Inferior parietal cortex (tissue), 1 donor: ENCODE data around the gene PRKN.
A peak's percentile ranks its signal among the peaks of the same experiment; 100 is the strongest.

ENCODE experiments used
- DNase-seq: peaks from one replicate; pipeline ENCODE4 v3.0.0-alpha.2; 2016; ENCODE audit errors: extremely low spot score

PRKN gene

GRCh38 chr6:162727322-162728182, at the start of gene PRKN, which contains the start of gene PACRG:
TSS of gene PRKN (minus strand) at chr6:162727766.
TSS of gene PACRG (plus strand) at chr6:162727974.
- peak; percentile 97 for DNase-seq

DNA sequence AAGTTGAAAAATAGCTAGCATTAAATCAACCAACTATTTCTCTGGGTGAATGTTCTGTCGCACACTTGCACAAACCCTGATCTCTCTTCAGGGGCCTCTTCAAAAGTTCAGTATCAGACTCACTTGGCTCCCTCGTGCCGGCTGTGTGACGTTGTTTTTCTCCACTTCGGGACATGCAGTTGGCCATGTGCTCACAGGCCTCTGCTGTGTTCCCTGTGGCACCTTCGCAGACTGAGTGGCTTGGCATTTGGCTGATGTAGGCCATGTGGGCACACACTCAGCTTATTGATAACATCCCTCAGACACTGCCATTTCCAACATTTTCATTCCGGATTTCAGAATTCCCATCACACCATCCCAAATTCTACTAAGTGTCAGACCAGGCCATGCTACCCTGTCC, 49.5 kb upstream of the PRKN start:
- DNase-seq = no peak

- no peak for DNase-seq
Measured at GRCh38 chr6:162773996-162774395, 46.4 kb upstream of the PRKN start.

GRCh38 chr6:162772466-162772865, 44.9 kb upstream of the PRKN start:
- no peak for DNase-seq

DNA sequence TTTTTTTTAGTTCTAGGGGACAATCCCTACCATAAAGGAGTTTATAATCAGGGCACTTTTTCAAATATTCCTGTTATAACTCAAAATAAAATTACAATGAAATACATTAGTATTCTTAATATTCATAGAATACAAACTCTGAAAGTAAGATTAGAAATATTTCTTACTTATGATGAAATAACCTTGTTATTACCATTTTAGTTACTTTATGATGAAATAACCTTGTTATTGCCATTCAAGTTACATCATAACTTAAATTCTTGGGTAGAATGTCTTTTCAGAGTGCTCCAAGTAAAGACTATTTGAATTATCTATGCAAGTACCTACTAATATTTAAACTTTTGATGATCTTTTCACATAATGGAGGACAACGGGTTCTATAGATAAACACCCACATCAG, 43.4 kb upstream of the PRKN start:
- no peak for DNase-seq

GRCh38 chr6:162770136-162770535, 42.6 kb upstream of the PRKN start:
- no peak for DNase-seq

- no peak for DNase-seq
Measured at GRCh38 chr6:162753775-162754174, 26.2 kb upstream of the PRKN start.

GRCh38 chr6:162751211-162751859, 23.8 kb upstream of the PRKN start:
- DNase-seq = no peak

- DNase-seq = no peak
Measured at GRCh38 chr6:162750776-162751175, 23.2 kb upstream of the PRKN start.

GRCh38 chr6:162736961-162737360, 9.4 kb upstream of the PRKN start:
- DNase-seq = no peak

- no peak for DNase-seq
Measured at GRCh38 chr6:162733489-162733888, 5.9 kb upstream of the PRKN start.

- no peak for DNase-seq
Measured at GRCh38 chr6:162730502-162730901, 2.9 kb upstream of the PRKN start.

GRCh38 chr6:162728706-162729105, 1.1 kb upstream of the PRKN start:
- peak; percentile 15 for DNase-seq

DNA sequence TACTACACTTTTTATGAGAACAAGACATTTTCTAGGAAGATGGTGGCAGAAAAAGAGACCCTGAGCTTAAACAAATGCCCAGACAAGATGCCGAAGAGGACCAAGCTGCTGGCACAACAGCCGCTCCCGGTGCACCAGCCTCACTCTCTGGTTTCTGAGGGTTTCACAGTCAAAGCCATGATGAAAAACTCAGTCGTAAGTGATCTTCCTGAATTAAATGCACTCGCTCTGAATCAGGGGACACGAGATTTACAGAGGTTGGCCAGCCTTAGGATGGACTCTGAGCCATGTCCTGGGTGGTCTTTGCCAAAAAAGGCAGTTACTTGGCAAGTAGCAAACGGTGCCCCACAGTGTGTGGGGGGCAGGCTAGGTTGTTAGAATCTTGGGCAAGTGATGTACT, 631 bp upstream of the PRKN start:
- DNase-seq = peak; percentile 49

GRCh38 chr6:162726947-162727321, 632 bp downstream of the PRKN start:
- no peak for DNase-seq

DNA sequence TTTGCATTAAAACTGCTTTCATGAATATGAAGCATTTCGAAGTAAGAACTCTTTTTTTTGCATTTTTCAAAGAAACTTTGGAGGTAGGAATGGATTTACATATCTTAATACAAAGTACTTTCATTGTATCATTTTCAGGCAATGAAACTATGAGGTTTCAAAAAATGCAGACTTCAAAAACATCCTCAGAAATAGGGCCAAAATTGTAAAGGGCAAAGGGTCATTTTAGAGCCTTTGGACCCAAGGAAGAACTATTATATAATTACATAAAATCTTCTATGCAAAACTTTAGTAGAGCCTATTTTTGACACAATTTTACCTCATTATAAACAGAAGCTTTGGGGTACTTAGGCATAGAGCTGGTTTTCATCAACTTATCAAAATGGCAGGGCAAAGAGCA, 4.9 kb downstream of the PRKN start:
- no peak for DNase-seq

DNA sequence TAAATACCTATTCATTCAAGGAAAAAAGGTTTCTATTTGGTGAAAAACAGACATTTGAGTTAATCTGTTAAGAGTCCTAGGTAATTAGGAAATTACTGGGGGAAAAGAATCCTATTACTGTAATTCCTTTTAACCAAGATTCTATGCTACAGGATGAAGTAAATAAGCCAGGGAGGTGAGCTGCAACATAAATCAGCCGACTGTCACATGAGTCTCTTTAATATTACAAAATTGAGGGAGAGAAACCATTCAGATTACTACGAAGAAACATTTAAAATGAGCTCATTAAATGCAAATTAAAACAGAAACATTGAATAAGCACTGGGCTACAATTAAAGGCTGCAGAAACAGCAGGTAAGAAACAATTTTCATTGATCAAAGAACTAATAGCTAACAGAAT, 5.3 kb downstream of the PRKN start:
- DNase-seq = no peak

DNA sequence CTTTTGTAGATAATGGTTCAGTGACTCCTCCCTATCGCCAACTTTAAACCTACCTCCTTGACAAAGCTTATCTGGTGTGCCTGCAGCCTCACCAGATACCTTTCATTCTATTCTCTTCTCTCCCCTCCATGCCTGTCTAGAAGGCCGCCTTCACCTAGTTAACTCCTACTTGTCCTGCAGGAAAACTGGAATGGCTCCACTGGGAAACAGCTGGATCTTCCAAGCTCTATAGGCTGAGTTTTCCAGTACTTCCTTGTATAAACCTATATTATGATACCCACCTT, 6.2 kb downstream of the PRKN start:
- no peak for DNase-seq

DNA sequence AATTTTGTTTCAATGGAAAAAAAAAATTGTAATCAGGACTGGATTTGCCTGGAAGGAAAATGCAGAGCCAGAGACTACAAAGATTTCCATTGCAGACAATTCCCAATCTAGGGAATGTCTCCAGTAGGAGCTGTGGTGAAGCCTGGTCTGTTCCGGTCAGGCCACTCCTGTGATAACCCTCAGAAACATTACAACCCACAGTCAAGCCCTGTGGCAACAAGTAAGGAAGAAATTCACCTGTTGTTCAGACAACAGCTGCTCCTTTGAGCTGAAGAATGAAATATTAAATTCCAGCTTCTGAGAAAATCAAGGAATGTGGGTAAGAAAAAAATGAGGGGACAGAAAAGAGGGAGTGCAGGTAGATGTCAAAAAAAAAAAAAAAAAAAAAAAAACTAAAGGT, 8.0 kb downstream of the PRKN start:
- DNase-seq = no peak

GRCh38 chr6:162715601-162716000, 12.0 kb downstream of the PRKN start:
- no peak for DNase-seq

DNA sequence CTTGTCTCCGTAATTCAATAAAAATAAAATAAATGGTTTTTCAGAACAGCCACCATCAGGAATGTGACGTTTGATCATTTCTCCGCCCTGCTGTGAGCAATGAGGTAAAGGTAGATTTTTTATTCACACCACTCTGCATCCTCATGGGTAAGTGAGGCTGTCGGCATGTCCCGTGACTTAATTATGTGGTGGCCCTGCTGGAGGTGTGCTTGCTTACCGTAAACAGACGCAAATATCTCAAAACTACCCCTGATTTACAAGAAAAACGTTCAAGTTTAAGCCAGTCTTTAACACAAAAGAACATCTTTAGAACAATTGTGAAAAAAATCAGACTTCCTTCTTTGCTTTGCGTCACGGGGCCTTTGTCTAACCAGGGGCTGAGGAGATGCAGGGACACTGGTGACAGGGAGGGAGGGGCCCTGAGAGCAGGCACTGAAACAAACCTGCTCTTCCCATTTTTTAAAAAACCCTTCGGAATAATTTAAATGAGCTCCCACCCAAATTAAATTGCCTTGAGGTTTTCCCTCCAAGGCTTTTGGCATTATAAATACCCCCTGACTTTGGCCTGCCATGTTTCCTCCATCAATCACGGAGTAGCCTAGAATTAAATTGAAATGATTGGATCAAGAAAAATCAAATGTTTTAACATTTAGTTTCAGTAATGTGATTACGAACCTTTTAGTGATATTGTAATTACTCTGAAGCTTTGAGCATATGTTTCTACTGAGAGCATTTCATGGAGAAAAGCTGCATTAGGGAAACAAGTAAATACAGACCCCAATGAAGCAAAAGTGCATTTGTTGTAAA, 13.4 kb downstream of the PRKN start:
- no peak for DNase-seq

DNA sequence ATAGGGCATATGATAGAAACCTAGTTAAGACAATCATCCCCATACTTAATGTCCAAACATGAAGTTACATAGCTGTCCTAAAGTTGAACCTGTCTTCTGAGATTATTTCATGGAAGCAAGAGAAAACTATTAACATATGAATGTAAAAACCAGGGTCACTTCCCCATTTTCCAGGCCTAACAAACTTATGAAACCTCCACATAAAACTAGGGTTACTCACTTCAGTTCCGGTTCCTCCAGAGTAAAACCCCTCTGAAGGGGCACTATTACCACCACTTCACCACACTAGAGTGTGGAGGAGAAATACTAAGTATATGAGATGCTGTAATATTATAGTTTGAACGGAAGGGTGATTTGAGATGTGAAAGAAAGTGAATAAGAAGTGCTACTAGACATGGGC, 14.9 kb downstream of the PRKN start:
- DNase-seq = no peak

DNA sequence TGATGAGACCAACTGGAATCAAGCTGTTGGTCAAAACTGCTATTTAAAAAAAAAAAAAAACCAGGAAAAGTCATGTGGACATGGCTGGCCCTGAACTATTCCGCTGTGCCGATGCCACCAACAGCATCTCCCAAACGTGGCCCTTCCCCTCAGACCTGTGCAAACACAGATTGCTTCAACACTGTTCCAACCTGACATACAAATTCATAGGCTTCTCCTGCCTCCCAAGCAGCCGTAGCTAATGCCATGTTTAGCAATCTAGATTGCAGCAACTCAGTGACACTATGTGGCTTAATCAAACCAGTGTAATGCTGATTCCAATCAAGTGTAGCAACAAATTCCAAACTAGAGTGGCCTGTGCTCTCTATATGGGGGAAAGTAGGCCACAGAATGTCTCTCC, 16.2 kb downstream of the PRKN start:
- no peak for DNase-seq
